Transverse colon (tissue), 3 donors: ENCODE measurements around the gene RBP4.

Experiments
- CTCF ChIP-seq, 5 experiments: fragments of 200-600 bp in 3 of 5; fragments of 450-650 bp in 2 of 5; sonication (generic) in 3 of 5; IDR thresholded peaks; 1 replicate in 2 of 5; 2 replicates in 3 of 5; pipeline ENCODE4 v1.5.1; 2016 to 2017; ENCODE audit warnings: antibody characterized with exemption in 5 of 5, inconsistent platforms in 3 of 5, mild to moderate bottlenecking in 2 of 5, moderate library complexity in 1 of 5
- EP300 ChIP-seq: sonication (generic); formaldehyde crosslinking; IDR thresholded peaks from one replicate; pipeline ENCODE4 v1.6.1; 2017; ENCODE audit warnings: antibody characterized with exemption, low read depth
- POLR2A ChIP-seq: fragments of 450-650 bp; IDR thresholded peaks from one replicate; pipeline ENCODE4 v1.6.1; 2016; ENCODE audit warnings: antibody characterized with exemption, mild to moderate bottlenecking, moderate library complexity

- no peak for TF ChIP-seq POLR2A
- TF ChIP-seq EP300, result no peak
- TF ChIP-seq CTCF (IDR thresholded peaks at IDR 0.05), result no peak
Measured at GRCh38 chr10:93552780-93553179, 48.3 kb downstream of the RBP4 start.
